H9 (cell line): ENCODE data around the gene KANSL1. TPM values are rescaled to one million over a fixed set of nuclear protein-coding genes. Genes with fewer than 3 reads are reported as not detected.
"Not testable (repeated sequence)": the region's sequence is repeated elsewhere in the genome, so short reads cannot be mapped to it uniquely, and the experiment has no call there.

Experiments used
- DNase-seq: peaks from one replicate; pipeline ENCODE4 v3.0.0-alpha.2; 2017
- H2AFZ ChIP-seq: one replicate; pipeline ENCODE4 v1.6.1; 2013; ENCODE audit warnings: mild to moderate bottlenecking, low read length, control low read depth, moderate library complexity
- H2AK5ac ChIP-seq: 2 replicates; pipeline ENCODE4 v1.6.1; 2013; ENCODE audit warnings: low read length, control low read depth, mixed read lengths; ENCODE audit not compliant: insufficient read length
- H2BK120ac ChIP-seq: one replicate; pipeline ENCODE4 v1.6.1; 2013; ENCODE audit warnings: low read depth, mild to moderate bottlenecking, low read length, control low read depth, inconsistent platforms; ENCODE audit not compliant: poor library complexity, severe bottlenecking
- H2BK12ac ChIP-seq: 2 replicates; pipeline ENCODE4 v1.6.1; 2013; ENCODE audit warnings: low read length, control low read depth, mixed read lengths, low read depth; ENCODE audit not compliant: insufficient read length
- H2BK15ac ChIP-seq: 2 replicates; pipeline ENCODE4 v1.6.1; 2013; ENCODE audit warnings: low read depth, low read length, control low read depth
- H2BK20ac ChIP-seq: one replicate; pipeline ENCODE4 v1.6.1; 2013; ENCODE audit warnings: low read depth, mild to moderate bottlenecking, low read length, control low read depth, inconsistent platforms; ENCODE audit not compliant: poor library complexity, severe bottlenecking
- H2BK5ac ChIP-seq: 2 replicates; pipeline ENCODE4 v1.6.1; 2013; ENCODE audit warnings: low read length, control low read depth, mixed read lengths; ENCODE audit not compliant: insufficient read length
- H3K14ac ChIP-seq: 2 replicates; pipeline ENCODE4 v1.6.1; 2013; ENCODE audit warnings: low read length, control low read depth; ENCODE audit not compliant: insufficient read depth
- H3K18ac ChIP-seq: 2 replicates; pipeline ENCODE4 v1.6.1; 2013; ENCODE audit warnings: low read depth, mild to moderate bottlenecking, mixed read lengths, low read length, control low read depth; ENCODE audit not compliant: insufficient read length
- H3K23ac ChIP-seq: 2 replicates; pipeline ENCODE4 v1.6.1; 2013; ENCODE audit warnings: low read length, control low read depth, mixed read lengths, low read depth; ENCODE audit not compliant: insufficient read length
- H3K23me2 ChIP-seq: 2 replicates; pipeline ENCODE4 v1.6.1; 2013; ENCODE audit warnings: low read depth, mild to moderate bottlenecking, mixed read lengths, low read length, control low read depth; ENCODE audit not compliant: insufficient read length, poor library complexity, severe bottlenecking
- H3K27ac ChIP-seq: 2 replicates; pipeline ENCODE4 v1.5.1; 2013; ENCODE audit warnings: low read length, control low read depth, mixed read lengths, low read depth; ENCODE audit not compliant: insufficient read length
- H3K27me3 ChIP-seq: 2 replicates; pipeline ENCODE4 v1.6.1; 2013; ENCODE audit warnings: low read length, control low read depth, inconsistent platforms; ENCODE audit not compliant: insufficient read depth
- H3K4ac ChIP-seq: 2 replicates; pipeline ENCODE4 v1.6.1; 2013; ENCODE audit warnings: low read depth, mild to moderate bottlenecking, control low read depth, inconsistent platforms, low read length, moderate library complexity
- H3K4me1 ChIP-seq: 2 replicates; pipeline ENCODE4 v1.6.1; 2013; ENCODE audit warnings: low read length, control low read depth, inconsistent platforms; ENCODE audit not compliant: insufficient read depth
- H3K4me2 ChIP-seq: 2 replicates; pipeline ENCODE4 v1.6.1; 2013; ENCODE audit warnings: low read length, control low read depth, mixed read lengths; ENCODE audit not compliant: insufficient read length, insufficient read depth
- H3K56ac ChIP-seq: 2 replicates; pipeline ENCODE4 v1.6.1; 2013; ENCODE audit warnings: low read depth, mild to moderate bottlenecking, mixed read lengths, low read length, control low read depth; ENCODE audit not compliant: insufficient read length
- H3K79me1 ChIP-seq: 2 replicates; pipeline ENCODE4 v1.6.1; 2013; ENCODE audit warnings: low read depth, mild to moderate bottlenecking, moderate library complexity, low read length, control low read depth, inconsistent platforms; ENCODE audit not compliant: insufficient read depth, poor library complexity, severe bottlenecking
- H3K79me2 ChIP-seq: 2 replicates; pipeline ENCODE4 v1.6.1; 2013; ENCODE audit warnings: low read length, control low read depth, inconsistent platforms; ENCODE audit not compliant: insufficient read depth
- H3K9ac ChIP-seq: 2 replicates; pipeline ENCODE4 v1.6.1; 2013; ENCODE audit warnings: low read length, control low read depth, mixed read lengths; ENCODE audit not compliant: insufficient read length; ENCODE audit errors: extremely low read depth
- H3K9me3 ChIP-seq: one replicate; pipeline ENCODE4 v1.6.1; 2013; ENCODE audit warnings: low read depth, low read length, inconsistent platforms; ENCODE audit not compliant: control insufficient read depth
- H3T11ph ChIP-seq: one replicate; pipeline ENCODE4 v1.6.1; 2013; ENCODE audit warnings: mild to moderate bottlenecking, low read length, control low read depth, inconsistent platforms
- H4K20me1 ChIP-seq: one replicate; pipeline ENCODE4 v1.6.1; 2013; ENCODE audit not compliant: control insufficient read depth, insufficient read length, insufficient read depth
- H4K5ac ChIP-seq: 2 replicates; pipeline ENCODE4 v1.6.1; 2013; ENCODE audit warnings: low read depth, mild to moderate bottlenecking, mixed read lengths, low read length, control low read depth; ENCODE audit not compliant: insufficient read length
- H4K8ac ChIP-seq: replicated peaks from 2 replicates; pipeline ENCODE4 v1.6.1; 2013; ENCODE audit warnings: low read length, control low read depth, mixed read lengths, low read depth; ENCODE audit not compliant: insufficient read length
- H4K91ac ChIP-seq: 2 replicates; pipeline ENCODE4 v1.6.1; 2013; ENCODE audit warnings: low read depth, mild to moderate bottlenecking, moderate library complexity, mixed read lengths, low read length, control low read depth; ENCODE audit not compliant: insufficient read length
- H3K27ac Mint-ChIP-seq, 3 experiments: 2 replicates in 2 of 3; 3 replicates in 1 of 3; pipeline ENCODE4 v1.8.0; 2020 to 2021; ENCODE audit warnings: mixed read lengths in 3 of 3, mild to moderate bottlenecking in 1 of 3, moderate library complexity in 1 of 3
- H3K27me3 Mint-ChIP-seq: 2 replicates; pipeline ENCODE4 v1.8.0; 2021; ENCODE audit warnings: low read depth, mild to moderate bottlenecking, moderate library complexity, mixed read lengths
- H3K36me3 Mint-ChIP-seq, 3 experiments: 2 replicates in 2 of 3; 3 replicates in 1 of 3; pipeline ENCODE4 v1.8.0; 2020 to 2021; ENCODE audit warnings: low read depth in 3 of 3, mixed read lengths in 3 of 3; ENCODE audit not compliant: insufficient read depth in 1 of 3
- H3K4me1 Mint-ChIP-seq, 2 experiments: 2 replicates each; pipeline ENCODE4 v1.8.0; 2020; ENCODE audit warnings: mixed read lengths in 2 of 2
- H3K4me3 Mint-ChIP-seq, 2 experiments: 2 replicates in 1 of 2; 3 replicates in 1 of 2; pipeline ENCODE4 v1.8.0; 2020 to 2021; ENCODE audit warnings: mild to moderate bottlenecking in 2 of 2, mixed read lengths in 2 of 2, moderate library complexity in 1 of 2
- H3K9me3 Mint-ChIP-seq, 2 experiments: 2 replicates in 1 of 2; 3 replicates in 1 of 2; pipeline ENCODE4 v1.8.0; 2020; ENCODE audit warnings: mild to moderate bottlenecking in 2 of 2, mixed read lengths in 2 of 2, moderate library complexity in 1 of 2
- WGBS: extraction: QIAGEN DNeasy Blood & Tissue Kit; methylation state at CpG from one replicate; pipeline ENCODE4 v1.1.7; 2013; ENCODE audit warnings: missing lambda C conversion rate, low lambda C conversion rate, mixed read lengths; ENCODE audit not compliant: insufficient read length; ENCODE audit errors: extremely low coverage; 5-methylcytosine and 5-hydroxymethylcytosine counted together
- total RNA-seq: library from RNA; stranded (reverse); gene quantifications from 2 replicates; pipeline ENCODE4 v1.2.1, GENCODE V29; 2021
- TF ChIP-seq, protein P1 (sequence below): fragments of 200-600 bp; sonication (generic); conservative IDR thresholded peaks from 3 replicates; pipeline ENCODE4 v1.8.0; 2021; ENCODE audit warnings: antibody characterized with exemption, mild to moderate bottlenecking

Gene KANSL1
- total RNA-seq, 1 experiment from 2014 or later = 114 TPM

DNA sequence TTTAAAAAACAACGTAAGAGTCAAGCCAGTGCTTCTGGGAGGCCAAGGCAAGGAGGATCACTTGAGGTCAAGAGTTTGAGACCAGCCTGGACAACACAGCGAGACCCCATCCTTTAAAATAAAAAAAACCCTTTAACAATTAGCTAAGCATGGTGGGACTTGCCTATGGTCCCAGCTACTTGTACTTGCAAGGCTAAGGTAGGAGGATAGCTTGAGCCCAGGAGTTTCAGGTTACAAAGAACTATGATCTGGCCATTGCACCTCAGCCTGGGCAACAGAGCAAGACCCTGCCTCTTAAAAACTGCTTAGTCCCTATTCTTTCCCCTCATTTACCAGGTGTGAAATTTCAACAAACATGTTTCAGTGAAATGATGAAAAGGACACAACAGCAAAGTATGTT is 104.6 kb downstream of the KANSL1 start:
- Mint-ChIP-seq H3K4me3 (no peak overlapping the region), H3K27me3 (no peaks in the 10 kb centered on the region; the same call in 1 of the 2 replicates), H3K27ac (peak overlapping the region in 2 of 3 experiments; percentile 41 to 46; a peak in 1 of 7 replicates), H3K36me3 (peaks cover 11 to 28% (median 24%) of the 10 kb centered on the region in 3 experiments), H3K4me1 (peaks cover 5 to 9% of the 10 kb centered on the region in 2 experiments; a peak in 1 of 4 replicates), H3K9me3 (no peaks in the 10 kb centered on the region)
- Histone ChIP-seq H3K79me1 (peaks cover 2% of the 10 kb centered on the region), H3K9ac (no peak overlapping the region), H3K27ac (no peak overlapping the region), H3K18ac (no peak overlapping the region), H3K9me3 (no peaks in the 10 kb centered on the region), H3K79me2 (peaks cover 9% of the 10 kb centered on the region; the same call in 1 of the 2 replicates), H3K27me3 (no peaks in the 10 kb centered on the region), H4K5ac (no peak overlapping the region), H3K4ac (no peak overlapping the region), H2BK120ac (no peak overlapping the region), H2AFZ (no peak overlapping the region), H3K56ac (no peak overlapping the region), H4K8ac (no peak overlapping the region), H4K91ac (no peak overlapping the region), H2BK12ac (no peak overlapping the region), H3K14ac (no peak overlapping the region), H4K20me1 (no peaks in the 10 kb centered on the region), H2BK15ac (no peak overlapping the region), H3T11ph (no peak overlapping the region), H2BK5ac (no peak overlapping the region), H3K4me1 (no peaks in the 10 kb centered on the region), H3K23me2 (no peaks in the 10 kb centered on the region), H2BK20ac (no peak overlapping the region), H2AK5ac (no peak overlapping the region), H3K4me2 (no peak overlapping the region), H3K23ac (no peak overlapping the region)
- TF ChIP-seq, protein P1, sequence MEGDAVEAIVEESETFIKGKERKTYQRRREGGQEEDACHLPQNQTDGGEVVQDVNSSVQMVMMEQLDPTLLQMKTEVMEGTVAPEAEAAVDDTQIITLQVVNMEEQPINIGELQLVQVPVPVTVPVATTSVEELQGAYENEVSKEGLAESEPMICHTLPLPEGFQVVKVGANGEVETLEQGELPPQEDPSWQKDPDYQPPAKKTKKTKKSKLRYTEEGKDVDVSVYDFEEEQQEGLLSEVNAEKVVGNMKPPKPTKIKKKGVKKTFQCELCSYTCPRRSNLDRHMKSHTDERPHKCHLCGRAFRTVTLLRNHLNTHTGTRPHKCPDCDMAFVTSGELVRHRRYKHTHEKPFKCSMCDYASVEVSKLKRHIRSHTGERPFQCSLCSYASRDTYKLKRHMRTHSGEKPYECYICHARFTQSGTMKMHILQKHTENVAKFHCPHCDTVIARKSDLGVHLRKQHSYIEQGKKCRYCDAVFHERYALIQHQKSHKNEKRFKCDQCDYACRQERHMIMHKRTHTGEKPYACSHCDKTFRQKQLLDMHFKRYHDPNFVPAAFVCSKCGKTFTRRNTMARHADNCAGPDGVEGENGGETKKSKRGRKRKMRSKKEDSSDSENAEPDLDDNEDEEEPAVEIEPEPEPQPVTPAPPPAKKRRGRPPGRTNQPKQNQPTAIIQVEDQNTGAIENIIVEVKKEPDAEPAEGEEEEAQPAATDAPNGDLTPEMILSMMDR = no peak
- no CpG with 5 or more reads among the region's 2 CpGs for WGBS
- no peak for DNase-seq

- not testable (repeated sequence) for H3K18ac ChIP-seq, H3K4ac ChIP-seq, H3K14ac ChIP-seq, H3K9ac ChIP-seq, H3K4me3 Mint-ChIP-seq, H3K27me3 Mint-ChIP-seq, H3K23ac ChIP-seq, H2BK5ac ChIP-seq, H2BK120ac ChIP-seq, H3K9me3 ChIP-seq, H2BK12ac ChIP-seq, H3T11ph ChIP-seq, H4K5ac ChIP-seq, H3K27me3 ChIP-seq, H2AFZ ChIP-seq, H3K79me1 ChIP-seq, H3K56ac ChIP-seq, H4K20me1 ChIP-seq, H3K27ac ChIP-seq, H3K9me3 Mint-ChIP-seq, H4K91ac ChIP-seq, H3K23me2 ChIP-seq, H3K27ac Mint-ChIP-seq, H2BK20ac ChIP-seq, H2BK15ac ChIP-seq, H3K4me2 ChIP-seq, H2AK5ac ChIP-seq, H3K4me1 Mint-ChIP-seq, H3K4me1 ChIP-seq, H4K8ac ChIP-seq, H3K79me2 ChIP-seq, DNase-seq
- no CpG with 5 or more reads among the region's 4 CpGs for WGBS
- H3K36me3 Mint-ChIP-seq = peaks cover 11 to 28% (median 24%) of the 10 kb centered on the region in 3 experiments
These were observed 105.4 kb downstream of the KANSL1 start for GRCh38 chr17:46087871-46088270.
